IPS-18c (cell line): ENCODE results near the gene HS6ST3.
"Not testable (repeated sequence)": the region's sequence is repeated elsewhere in the genome, so short reads cannot be mapped to it uniquely, and the experiment has no call there.

Experiments used
- H3K4me3 ChIP-seq: 2 replicates; pipeline ENCODE4 v1.7.0; 2013; ENCODE audit warnings: low read depth, mild to moderate bottlenecking, low read length, moderate library complexity; ENCODE audit not compliant: insufficient read depth
- H3K9me3 ChIP-seq: one replicate; pipeline ENCODE4 v1.6.1; 2013; ENCODE audit warnings: mild to moderate bottlenecking, low read length, moderate library complexity; ENCODE audit not compliant: control insufficient read depth, insufficient read depth

HS6ST3 gene

GRCh38 chr13:96086736-96087135 lies 3.2 kb upstream of the HS6ST3 start:
- H3K9me3 ChIP-seq = no peaks in the 10 kb centered on the region
- H3K4me3 ChIP-seq = no peak overlapping the region

GRCh38 chr13:96089139-96089538 lies 768 bp upstream of the HS6ST3 start:
- H3K4me3 ChIP-seq = peak overlapping the region; percentile 53; the same call in 1 of the 2 replicates

GRCh38 chr13:96090240-96091101 lies 564 bp downstream of the HS6ST3 start:
- H3K4me3 ChIP-seq = peak overlapping the region; percentile 57

More at GRCh38 chr13:96089139-96089538, 768 bp upstream of the HS6ST3 start:
- H3K9me3 ChIP-seq = no peaks in the 10 kb centered on the region

DNA sequence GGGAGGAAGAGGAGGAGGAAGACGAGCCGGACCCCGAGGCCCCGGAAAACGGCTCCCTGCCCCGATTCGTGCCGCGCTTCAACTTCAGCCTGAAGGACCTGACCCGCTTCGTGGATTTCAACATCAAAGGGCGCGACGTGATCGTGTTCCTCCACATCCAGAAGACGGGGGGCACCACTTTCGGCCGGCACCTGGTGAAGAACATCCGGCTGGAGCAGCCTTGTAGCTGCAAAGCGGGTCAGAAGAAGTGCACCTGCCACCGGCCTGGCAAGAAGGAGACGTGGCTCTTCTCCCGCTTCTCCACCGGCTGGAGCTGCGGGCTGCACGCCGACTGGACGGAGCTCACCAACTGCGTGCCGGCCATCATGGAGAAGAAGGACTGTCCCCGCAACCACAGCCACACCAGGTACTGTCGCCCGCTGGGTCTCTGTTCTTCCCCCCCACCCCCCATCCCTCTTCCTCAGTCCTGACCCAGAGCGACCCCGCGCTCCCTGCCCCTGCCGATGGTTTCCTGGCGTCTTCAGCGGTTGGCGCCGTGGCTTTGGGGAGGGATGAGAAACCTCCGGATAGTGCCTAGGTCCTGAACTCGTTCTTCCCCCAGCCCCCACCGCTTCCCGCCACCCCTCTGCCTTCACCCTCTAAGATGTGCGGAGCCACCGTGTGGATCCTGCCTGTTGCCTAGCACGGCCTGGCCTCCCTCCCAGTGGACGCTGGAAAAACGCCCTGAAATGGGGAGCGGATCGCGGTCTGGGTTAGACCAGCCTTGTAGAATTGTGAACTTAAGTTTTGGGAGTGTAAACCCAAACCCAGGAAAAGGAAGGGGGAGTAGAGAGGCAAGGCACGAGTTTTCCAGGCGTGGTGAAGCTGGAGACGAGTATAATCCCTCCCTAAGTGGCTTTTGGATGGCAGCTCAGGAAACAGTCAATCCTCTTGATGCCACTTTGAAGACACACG lies 1.5 kb downstream of the HS6ST3 start:
- H3K9me3 ChIP-seq = no peaks in the 10 kb centered on the region
- H3K4me3 ChIP-seq = peak overlapping the region; percentile 57

More at GRCh38 chr13:96090240-96091101, 564 bp downstream of the HS6ST3 start:
- no peaks in the 10 kb centered on the region for H3K9me3 ChIP-seq

- H3K9me3 ChIP-seq = no peaks in the 10 kb centered on the region
- H3K4me3 ChIP-seq = no peak overlapping the region
Observed at GRCh38 chr13:96093296-96094006, 3.5 kb downstream of the HS6ST3 start.

DNA sequence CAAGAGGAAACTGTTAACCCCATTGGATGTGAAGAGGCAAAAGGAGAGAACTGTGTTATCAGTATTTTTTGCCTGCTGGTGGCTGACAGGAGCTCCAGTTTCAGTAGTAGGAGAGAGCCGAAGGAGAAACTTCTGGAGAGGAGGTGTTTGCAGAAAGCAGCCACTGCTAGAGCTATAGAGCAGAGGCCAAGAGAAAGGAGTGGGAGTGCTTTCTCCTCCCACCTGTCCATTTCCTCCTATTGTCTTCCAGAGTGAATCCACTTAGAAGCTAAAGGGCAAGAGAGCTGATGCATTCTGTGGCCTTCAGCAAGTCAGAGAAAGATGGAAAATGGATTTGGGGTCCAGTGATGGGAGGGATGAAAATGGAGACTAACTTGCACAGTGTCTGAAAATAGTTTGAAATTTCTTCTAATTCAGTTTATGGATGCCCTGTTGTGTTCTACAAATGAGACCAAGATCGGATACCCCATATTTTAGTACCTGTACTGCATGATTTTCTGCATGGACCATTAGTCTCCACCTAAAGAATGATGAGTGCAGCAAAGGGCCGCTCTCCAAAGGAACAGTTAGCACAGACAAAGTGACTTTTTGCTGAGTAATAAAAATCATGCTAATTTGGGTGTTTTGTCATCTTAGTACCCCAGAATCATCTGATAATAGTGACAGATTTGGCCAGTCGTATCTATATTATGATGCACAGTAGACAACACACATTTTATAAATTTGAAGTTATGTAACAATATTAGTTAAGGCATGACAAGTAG lies 10.7 kb downstream of the HS6ST3 start:
- no peak overlapping the region for H3K4me3 ChIP-seq
- H3K9me3 ChIP-seq = no peaks in the 10 kb centered on the region

DNA sequence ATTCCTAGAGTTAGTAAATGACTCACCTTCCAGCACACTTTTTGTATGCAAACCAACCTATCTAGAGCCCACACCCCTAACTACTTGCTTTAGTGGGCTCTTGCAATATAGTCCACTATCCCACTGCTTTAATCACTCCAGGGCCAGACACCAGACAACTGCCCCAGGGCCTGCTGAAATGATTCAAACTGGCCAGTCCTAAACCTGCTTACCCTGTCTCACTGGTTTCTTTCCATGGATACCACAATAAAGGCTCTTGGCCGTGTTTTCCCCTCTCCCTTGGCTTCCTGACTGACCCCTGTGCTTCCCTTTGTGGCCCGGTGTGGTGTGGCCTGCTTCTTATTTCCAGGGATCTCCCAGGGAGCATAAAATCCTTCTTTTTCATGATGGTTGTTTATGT lies 14.6 kb downstream of the HS6ST3 start:
- H3K9me3 ChIP-seq = peaks cover 6% of the 10 kb centered on the region
- H3K4me3 ChIP-seq = no peak overlapping the region

DNA sequence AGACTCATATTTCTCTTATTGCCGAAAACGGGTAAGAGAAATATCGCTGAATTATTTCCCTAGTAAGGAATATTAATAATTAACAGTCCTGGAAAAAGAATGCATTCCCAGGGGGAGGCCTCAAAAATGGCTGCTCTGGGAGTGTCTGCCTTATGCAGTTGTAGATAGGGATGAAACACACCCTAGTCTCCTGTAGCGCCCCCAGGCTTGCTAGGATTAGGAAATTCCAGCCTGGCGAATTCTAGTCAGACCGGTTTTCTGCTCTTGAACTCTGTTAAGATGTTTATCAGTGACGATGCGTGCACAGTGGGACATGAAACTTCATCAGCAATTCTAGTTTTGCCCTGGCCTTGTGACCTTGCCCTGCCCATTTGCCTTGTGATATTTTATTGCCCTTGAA lies 18.2 kb downstream of the HS6ST3 start:
- not testable (repeated sequence) for H3K9me3 ChIP-seq, H3K4me3 ChIP-seq

GRCh38 chr13:96109125-96109524 lies 19.2 kb downstream of the HS6ST3 start:
- peaks cover 6% of the 10 kb centered on the region for H3K9me3 ChIP-seq
- H3K4me3 ChIP-seq = no peak overlapping the region

- Histone ChIP-seq H3K9me3 (peaks cover 4% of the 10 kb centered on the region), H3K4me3 (no peak overlapping the region)
Observed at GRCh38 chr13:96112936-96113335, 23.0 kb downstream of the HS6ST3 start.

- H3K4me3 ChIP-seq, H3K9me3 ChIP-seq: not testable (repeated sequence)
Observed at GRCh38 chr13:96115368-96115767, 25.5 kb downstream of the HS6ST3 start.

DNA sequence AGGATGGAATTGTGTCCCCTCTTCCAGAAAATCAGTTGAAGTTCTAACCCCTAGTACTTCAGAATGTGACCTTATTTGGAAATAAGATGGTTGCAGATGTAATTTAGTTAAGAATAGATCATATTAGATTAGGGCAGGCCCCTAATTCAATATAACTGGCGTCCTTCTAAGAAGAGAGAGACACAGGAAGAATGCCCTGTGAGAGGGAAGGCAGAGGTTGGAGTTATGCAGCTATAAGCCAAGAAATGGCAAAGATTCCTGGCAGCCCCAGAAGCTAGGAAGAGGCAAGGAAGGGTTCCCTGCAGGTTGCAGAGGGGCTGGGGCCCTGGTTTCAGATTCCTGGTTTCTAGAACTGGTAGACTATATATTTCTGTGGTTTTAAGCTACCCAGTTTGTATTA lies 30.0 kb downstream of the HS6ST3 start:
- no peak overlapping the region for H3K4me3 ChIP-seq
- no peaks in the 10 kb centered on the region for H3K9me3 ChIP-seq

- no peaks in the 10 kb centered on the region for H3K9me3 ChIP-seq
- H3K4me3 ChIP-seq = no peak overlapping the region
Observed at GRCh38 chr13:96130818-96131340, 41.0 kb downstream of the HS6ST3 start.

- H3K9me3 ChIP-seq = no peaks in the 10 kb centered on the region
- H3K4me3 ChIP-seq = no peak overlapping the region
Observed at GRCh38 chr13:96141032-96141431, 51.1 kb downstream of the HS6ST3 start.

GRCh38 chr13:96159725-96160124 lies 69.8 kb downstream of the HS6ST3 start:
- H3K4me3 ChIP-seq = no peak overlapping the region
- H3K9me3 ChIP-seq = no peaks in the 10 kb centered on the region

- Histone ChIP-seq H3K4me3 (no peak overlapping the region), H3K9me3 (no peaks in the 10 kb centered on the region)
Observed at GRCh38 chr13:96161141-96161540, 71.2 kb downstream of the HS6ST3 start.
